Brain microvascular endothelial cell (primary cell): ENCODE measurements around the gene MOG.

ENCODE experiments used
- DNase-seq: peaks from one replicate; pipeline ENCODE4 v3.0.0-alpha.2; 2020
- H3K27ac ChIP-seq: fragments of 250-450 bp; sonication (Bioruptor Pico); 2 replicates; pipeline ENCODE4 v1.5.1; 2020; ENCODE audit warnings: mild to moderate bottlenecking, moderate library complexity
- H3K27me3 ChIP-seq: fragments of 250-450 bp; sonication (Bioruptor Pico); replicated peaks from 2 replicates; pipeline ENCODE4 v1.5.1; 2020; ENCODE audit warnings: mild to moderate bottlenecking
- H3K36me3 ChIP-seq: fragments of 250-450 bp; sonication (Bioruptor Pico); replicated peaks from 2 replicates; pipeline ENCODE4 v1.5.1; 2020; ENCODE audit warnings: mild to moderate bottlenecking
- H3K4me3 ChIP-seq: 2 replicates; pipeline ENCODE4 v1.5.1; 2011; ENCODE audit warnings: low read depth, mild to moderate bottlenecking, control low read depth, low read length, moderate library complexity
- CTCF ChIP-seq: IDR thresholded peaks from 2 replicates; pipeline ENCODE4 v1.5.1; 2011; ENCODE audit warnings: low read depth, mild to moderate bottlenecking, moderate library complexity, low read length, control low read depth, inconsistent platforms; ENCODE audit errors: missing control alignments
- in situ Hi-C: cut with HindIII; loops from 2 replicates; pipeline ENCODE4 v1.10.0; 2017; ENCODE audit warnings: low sequenced_read_pairs, low pct_ligation_motif_present

The MOG gene

GRCh38 chr6:29631860-29632731 is 24.8 kb upstream of the MOG start:
- H3K4me3 ChIP-seq, result peak overlapping the region; percentile 71
- no peaks in the 10 kb centered on the region for H3K36me3 ChIP-seq
- no peak for TF ChIP-seq CTCF
- H3K27ac ChIP-seq, result peak overlapping the region; percentile 16
- in situ Hi-C loops, result no loop called here
- H3K27me3 ChIP-seq, result no peaks in the 10 kb centered on the region
- no peak for DNase-seq

- no peaks in the 10 kb centered on the region for H3K36me3 ChIP-seq
- in situ Hi-C loops, result no loop called here
- peak; percentile 83 for DNase-seq
These were observed 23.9 kb upstream of the MOG start, which contains the start of gene GABBR1 for GRCh38 chr6:29632789-29633533. TSS of gene GABBR1 (minus strand) at chr6:29633183. CDS start at chr6:29632385, 798 bp downstream.

GRCh38 chr6:29633534-29633905 is 23.4 kb upstream of the MOG start:
- TF ChIP-seq CTCF, result no peak
- Histone ChIP-seq H3K27ac (no peak overlapping the region), H3K27me3 (no peaks in the 10 kb centered on the region), H3K4me3 (peak overlapping the region; percentile 71), H3K36me3 (no peaks in the 10 kb centered on the region)
- in situ Hi-C loops, result no loop called here
- DNase-seq, result peak; percentile 9

More at GRCh38 chr6:29632789-29633533, 23.9 kb upstream of the MOG start, which contains the start of gene GABBR1:
- H3K27ac ChIP-seq, result peak within 1 kb of the TSS; percentile 16
- TF ChIP-seq CTCF, result no peak
- peak within 1 kb of the TSS; percentile 71 for H3K4me3 ChIP-seq
- H3K27me3 ChIP-seq, result no peaks in the 10 kb centered on the region

GRCh38 chr6:29637247-29637646 is 19.6 kb upstream of the MOG start:
- no peak for TF ChIP-seq CTCF
- no peaks in the 10 kb centered on the region for H3K27me3 ChIP-seq
- no peaks in the 10 kb centered on the region for H3K36me3 ChIP-seq
- H3K27ac ChIP-seq, result no peak overlapping the region
- H3K4me3 ChIP-seq, result no peak overlapping the region
- DNase-seq, result no peak
- in situ Hi-C loops, result no loop called here

- no peak for DNase-seq
- Histone ChIP-seq H3K36me3 (no peaks in the 10 kb centered on the region), H3K4me3 (no peak overlapping the region), H3K27me3 (no peaks in the 10 kb centered on the region), H3K27ac (no peak overlapping the region)
- in situ Hi-C loops, result no loop called here
- no peak for TF ChIP-seq CTCF
These were observed 15.3 kb upstream of the MOG start for GRCh38 chr6:29641430-29642148.
